NCI-H1048 (cell line): ENCODE measurements around the gene SKAP1.
A peak's percentile ranks its signal among the peaks of the same experiment; 100 is the strongest.
"Not testable (repeated sequence)": the region's sequence is repeated elsewhere in the genome, so short reads cannot be mapped to it uniquely, and the experiment has no call there.

Experiments
- DNase-seq: peaks from one replicate; lab custom pipeline; 2025; lab: John Stamatoyannopoulos, UW

SKAP1 gene

DNA sequence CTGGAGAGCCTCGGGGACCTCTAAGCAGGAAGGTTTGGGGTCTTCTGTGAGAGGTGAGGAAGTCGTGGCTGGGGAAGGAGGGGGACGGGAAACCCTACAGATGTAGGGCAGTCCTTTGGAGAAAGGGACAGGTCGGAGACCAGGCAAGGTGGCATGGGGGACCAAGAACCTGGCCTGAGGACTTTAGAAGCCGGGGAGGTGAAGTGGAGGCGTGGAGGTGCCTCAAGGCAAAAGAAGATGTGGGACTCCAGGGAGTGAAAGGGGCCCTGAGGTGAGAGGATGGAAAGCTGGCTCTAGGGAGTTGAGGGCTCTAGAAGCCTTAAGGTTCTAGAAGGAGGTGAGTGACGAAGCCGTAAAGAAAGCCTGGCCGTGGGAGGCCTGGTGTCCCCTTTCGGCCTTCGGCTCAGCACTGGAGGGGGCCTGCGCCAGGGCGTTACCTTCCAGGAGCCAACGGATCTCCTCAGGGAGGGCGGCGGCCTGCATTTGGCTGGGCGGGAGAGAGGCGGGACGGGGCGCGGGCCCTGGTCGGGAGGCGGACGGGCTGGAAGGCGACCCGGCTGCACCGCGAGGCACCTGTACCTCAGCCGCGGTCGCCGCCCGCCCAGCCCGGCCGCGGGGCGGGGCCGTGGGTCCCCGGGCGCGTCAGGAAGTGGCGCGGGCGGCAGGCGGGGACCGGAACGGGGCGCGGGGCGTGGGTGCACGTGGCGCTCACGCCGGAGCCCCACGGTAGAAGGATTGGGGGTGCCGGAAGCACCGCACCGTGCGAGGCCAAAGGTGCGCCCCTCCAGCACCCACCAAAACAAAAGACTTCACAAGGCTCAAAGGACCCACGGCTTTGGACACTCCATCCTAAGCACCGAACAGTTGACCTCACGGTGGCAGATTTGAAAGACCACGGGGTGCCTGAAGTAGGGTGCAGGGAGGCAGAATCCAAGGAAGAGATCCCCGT is at the start of gene SKAP1:
SKAP1 (minus strand) TSS at position 577 of the 949 bp plus-strand sequence.
- DNase-seq, result no peak

DNA sequence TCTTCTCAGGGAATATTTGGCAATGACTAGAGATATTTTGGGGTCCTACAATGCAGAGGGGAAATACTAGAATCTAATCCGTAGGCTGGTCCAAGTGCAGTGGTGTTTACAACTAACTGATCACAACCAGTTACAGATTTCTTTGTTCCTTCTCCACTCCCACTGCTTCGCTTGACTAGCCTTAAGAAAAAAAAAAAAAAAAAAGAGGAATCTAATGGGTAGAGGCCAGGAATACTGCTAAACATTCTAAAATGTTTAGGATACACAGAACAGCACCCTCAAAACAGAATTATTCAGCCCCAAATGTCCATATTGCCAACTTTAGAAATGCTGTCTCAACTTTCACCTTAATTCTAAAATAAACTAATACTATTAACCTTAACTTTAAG is 49.0 kb upstream of the SKAP1 start:
- no peak for DNase-seq

DNA sequence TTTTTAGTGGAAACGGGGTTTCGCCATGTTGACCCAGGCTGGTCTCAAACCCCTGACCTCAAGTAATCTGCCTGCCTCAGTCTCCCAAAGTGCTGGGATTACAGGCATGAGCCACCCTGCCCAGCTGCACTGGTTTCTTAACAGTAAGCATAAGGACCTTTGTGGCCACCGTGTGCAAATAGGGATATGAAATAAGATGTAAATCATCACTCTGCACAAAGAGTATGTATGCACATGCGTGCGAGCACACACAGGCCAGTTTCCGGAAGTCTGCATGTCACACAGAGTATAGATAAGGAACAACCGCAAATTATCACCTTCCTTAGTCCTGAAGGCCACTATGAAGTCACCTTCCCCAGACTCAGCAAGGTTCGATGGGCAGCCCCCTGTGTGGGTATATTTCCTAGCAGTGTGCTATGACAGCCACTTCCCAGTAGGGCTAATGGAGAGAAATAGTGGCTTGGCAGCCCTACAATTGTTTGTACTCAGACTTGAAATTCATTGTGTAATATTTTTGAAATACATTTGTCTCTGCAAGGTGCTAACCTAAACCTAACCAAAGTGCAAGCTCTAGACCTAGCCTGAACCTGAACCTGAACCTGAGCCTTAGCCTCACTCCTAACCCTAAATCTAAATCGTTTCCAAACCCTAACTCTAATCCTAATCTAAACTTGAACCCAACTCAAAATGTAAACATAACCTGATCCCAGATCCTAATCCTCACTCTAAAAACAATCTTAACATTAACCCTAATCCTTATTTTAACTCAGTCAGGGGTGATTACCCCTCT is 48.4 kb upstream of the SKAP1 start:
- DNase-seq, result no peak

DNA sequence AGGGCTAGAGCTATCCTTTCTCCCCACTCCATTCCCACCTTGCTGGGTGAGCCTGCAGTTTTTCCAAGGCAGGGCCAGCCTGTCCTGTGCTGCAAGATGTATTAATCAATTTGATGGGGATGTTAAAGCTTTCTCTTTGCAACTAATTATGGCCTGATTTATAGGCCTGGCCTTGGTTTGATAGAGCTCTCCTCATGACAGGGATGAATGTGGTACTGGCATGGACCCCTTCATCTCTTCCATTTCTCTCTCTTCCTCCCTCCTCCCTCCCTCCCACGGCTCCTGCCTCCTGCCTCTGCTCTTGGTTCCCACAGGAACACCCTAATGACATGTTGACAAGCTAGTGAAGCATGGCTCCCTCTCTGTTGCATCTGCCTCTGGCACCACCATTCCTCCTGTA is 47.2 kb upstream of the SKAP1 start:
- DNase-seq, result no peak

DNA sequence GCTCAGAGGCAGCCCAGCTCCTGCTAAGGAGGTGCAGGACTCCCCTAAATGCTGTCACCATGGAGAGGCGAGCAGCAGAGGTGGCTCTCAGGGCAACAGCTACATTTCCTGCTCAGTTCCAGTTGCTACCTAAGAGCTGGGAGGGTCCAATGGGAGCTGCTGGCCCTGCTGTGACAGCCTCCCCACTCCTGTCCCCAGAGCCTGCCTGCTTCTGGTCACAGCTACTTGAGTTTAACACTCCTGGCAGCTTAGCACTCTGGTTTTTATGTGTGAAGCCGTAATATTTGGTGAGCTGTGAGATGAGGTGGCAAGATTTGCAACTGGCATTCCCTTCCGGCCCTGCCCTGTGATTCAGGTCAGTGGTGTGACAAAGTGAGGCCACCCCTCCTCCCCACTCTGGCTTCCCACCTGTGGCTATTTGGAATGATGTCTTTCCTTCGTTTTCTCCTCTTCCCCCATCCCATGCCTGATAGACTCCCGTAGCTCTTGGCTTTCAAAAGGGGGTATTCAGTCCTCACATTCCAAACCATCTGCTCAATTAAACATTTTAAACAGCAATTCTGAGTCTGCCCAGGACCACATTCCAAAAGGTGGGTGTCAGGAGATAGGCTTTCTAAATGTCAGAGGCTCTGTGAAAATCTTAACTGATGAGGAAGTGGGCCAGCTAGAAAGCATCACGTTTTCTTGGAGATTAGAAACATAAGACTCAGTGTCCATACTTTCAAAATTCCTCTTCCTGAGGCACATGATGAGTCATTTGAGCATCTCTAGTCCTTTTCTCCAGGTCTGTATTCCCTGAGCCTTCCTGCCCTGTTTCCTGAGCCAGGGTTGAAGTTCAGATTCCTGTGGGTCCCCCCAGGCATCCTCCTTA is 42.6 kb upstream of the SKAP1 start:
- DNase-seq, result no peak

DNA sequence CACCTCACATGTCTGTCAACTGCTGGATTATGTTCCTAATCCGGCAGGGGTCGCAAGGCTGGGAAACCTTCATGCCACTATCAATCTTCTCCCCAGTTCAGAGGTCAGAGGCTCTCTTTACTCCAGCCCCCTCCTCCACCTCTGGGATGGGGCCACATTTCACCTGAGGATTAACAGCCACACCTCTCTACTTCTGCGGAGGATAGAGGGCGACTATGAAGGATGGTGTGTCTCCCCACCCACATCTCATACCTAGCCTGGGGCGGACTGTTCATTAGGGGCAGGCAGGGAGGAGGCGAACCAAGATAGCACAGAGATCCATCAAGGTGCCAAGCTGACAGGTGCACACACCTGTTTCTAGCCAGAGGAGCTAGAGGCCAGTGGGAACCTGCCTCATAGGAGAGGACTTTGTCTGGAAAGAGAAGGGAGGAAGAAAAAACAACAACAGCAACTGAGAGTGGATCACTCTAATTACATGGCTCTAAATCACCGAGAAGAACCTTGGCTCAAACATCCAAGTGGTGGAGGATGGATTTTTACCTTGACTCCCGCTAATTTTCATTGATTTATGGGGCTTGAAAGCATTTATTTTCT is 41.9 kb upstream of the SKAP1 start:
- DNase-seq, result no peak

DNA sequence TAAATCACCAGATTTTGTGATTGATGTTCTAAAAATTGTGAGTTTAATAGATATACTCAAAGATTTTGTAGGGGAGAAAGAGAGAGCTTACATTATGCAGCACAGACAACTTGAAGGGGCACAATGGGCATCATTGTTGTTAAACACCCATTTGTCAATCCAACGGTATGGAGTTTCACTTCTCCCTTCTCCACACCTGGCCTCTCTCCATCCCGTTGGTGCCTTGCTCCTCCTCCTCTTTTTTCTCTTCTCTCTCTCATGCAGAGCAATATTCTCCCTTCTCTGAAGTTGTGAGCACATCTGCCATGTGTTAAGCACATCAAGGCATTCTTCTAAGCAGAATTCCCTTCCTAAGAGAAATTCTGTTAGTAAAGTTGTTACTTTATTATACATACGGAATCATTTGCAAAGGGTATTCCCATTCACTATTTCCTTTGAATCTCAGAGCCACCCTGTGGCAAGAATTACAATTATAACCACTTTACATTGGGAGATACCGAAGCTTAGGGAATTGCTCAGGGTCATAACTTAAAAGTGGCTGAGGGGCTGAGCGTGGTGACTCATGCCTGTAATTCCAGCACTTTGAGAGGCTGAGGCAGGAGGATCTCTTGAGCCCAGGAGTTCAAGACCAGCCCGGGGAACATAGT is 40.5 kb upstream of the SKAP1 start:
- DNase-seq, result no peak

DNA sequence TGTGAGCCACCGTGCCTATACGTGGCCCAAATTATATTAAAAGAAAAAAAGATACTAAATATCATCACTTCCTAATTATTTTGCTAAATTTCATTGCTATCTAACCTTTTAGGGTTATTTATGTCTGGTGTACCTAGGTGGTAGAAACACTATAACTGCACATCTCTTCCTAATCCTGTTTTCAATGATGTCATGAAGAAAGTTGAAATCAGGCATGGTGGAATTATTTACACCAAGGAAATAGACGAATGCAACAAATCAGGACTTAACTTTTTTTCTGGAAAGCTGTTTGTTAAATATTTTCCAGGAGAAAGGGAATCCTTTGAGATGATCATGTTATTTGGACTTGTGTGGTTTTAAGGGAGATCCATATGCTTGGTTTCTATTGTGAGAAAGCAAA is 39.2 kb upstream of the SKAP1 start:
- no peak for DNase-seq

DNA sequence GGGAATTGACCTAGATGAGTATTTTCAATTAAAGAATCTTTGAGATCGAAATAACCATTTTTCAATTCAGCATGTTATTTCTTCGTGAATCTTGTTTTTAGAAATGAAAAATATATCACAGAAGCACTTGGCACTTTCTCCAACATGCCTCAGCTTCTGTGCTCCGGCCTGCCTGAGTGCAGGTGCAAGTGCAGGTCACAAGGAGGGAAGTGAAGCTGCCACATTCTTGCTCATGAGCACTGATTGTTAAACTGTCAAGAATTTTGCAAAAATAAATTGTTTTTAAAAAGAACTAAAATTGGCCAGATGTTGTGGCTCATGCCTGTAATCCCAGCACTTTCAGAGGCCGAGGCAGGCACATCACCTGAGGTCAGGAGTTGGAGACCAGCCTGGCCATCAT is 38.3 kb upstream of the SKAP1 start:
- DNase-seq, result no peak

DNA sequence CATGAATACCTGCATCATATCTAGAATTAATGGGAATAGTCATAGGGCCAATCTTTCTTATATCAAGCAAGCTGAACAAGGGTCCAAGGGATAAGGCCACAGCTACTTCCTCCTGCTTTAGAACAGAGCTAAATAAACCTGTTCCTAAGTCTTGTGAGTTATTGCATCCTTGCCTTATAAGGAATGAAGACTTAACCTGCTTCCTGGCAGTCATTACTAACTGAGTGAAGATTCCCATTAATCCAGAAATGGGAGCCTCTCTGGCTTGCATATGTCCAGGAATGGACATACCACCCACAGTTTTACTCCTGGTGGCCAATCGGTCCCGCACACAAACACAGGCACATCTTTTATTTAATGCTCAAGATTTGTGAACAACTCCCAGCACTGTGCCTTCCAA is 35.9 kb upstream of the SKAP1 start:
- DNase-seq, result no peak

DNA sequence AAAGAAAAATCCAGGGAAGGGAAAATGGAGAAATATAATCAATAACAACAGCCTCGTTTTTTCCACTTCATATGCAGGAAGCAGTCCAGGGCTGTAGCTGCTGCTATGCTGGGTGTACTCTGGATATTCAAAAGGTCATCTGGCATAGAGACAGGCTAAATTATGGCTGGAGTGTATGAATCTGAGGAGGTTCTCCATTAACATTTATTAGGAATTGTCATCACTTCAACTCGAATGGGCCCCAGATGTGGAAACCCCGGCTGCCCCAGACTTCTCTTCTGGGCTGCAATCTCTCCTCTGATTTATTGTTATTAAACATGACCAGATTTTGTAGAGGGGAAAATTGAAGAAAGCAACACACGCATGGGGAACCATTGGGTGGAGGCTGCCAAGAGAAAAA is 33.5 kb upstream of the SKAP1 start:
- no peak for DNase-seq

DNA sequence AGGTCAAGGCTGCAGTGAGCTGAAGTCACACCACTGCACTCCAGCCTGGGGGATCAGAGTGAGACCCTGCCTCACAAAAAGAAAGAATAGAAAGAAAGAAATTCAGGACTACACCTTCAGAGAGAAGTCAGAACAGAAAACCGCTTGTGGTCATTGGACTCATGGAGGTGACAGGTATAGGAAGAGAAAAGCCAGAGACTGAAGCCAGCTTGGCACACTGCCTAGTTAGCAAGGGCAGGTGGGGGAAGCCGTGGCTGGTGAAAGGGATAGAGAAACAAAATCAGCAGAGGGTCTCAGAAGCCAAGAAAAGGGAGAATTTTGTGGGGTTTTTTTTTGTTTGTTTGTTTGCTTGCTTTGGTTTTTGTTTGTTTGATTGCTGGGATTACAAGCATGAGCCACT is 32.9 kb upstream of the SKAP1 start:
- no peak for DNase-seq

DNA sequence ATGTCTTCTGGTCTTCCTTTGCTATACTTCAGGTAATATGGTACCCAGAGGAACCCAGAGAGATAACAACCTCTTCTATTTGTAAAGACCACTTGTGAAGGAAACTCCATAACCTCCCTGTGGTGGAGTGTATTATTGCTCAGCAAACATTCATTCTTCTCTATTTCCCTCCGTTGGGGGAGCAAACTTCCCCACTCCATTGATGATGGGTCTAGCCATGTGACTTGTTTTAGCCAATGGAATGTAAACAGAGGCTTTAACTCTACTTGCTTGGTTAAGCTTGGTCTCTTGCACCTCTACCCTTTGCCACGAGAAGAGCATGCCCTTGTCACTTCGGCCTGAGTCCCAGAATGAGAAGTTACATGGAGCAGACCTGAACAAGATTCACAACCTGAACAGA is 30.0 kb upstream of the SKAP1 start:
- DNase-seq, result no peak

DNA sequence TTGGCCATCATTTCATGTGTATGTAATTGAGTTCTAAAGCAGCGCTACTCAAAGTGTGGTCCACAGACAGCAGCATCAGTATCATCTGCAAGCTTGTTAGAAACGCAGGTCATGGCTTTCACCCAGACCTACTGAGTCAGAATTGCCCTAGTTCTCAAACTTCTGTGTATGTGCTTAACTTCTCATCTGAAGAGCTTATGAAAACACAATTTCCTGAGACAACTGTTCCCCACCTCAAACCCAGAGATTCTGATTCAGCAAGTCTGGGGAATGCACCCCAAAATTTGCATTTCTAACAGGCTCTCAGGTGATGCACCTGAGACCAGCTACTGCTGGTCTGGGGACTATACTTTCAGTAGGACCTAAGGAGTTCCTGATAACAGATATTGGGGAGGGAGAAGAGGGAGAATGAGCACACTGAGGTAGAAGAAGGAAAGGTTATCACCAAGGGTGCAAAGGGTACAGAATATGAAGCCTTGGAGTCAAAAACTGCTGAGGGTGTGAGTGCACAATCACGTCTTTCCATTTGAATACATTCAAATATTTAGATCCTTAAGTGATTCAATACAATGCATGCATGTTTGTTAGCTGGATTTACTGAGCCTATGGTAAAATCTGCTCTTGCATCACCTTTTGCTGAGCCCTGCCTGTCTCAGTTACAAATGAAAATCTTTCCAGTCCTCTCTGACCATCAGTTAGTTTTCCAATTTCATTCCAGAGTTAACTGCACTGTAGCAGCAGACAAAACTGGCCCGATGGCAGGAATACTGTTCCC is 29.2 kb upstream of the SKAP1 start:
- no peak for DNase-seq

DNA sequence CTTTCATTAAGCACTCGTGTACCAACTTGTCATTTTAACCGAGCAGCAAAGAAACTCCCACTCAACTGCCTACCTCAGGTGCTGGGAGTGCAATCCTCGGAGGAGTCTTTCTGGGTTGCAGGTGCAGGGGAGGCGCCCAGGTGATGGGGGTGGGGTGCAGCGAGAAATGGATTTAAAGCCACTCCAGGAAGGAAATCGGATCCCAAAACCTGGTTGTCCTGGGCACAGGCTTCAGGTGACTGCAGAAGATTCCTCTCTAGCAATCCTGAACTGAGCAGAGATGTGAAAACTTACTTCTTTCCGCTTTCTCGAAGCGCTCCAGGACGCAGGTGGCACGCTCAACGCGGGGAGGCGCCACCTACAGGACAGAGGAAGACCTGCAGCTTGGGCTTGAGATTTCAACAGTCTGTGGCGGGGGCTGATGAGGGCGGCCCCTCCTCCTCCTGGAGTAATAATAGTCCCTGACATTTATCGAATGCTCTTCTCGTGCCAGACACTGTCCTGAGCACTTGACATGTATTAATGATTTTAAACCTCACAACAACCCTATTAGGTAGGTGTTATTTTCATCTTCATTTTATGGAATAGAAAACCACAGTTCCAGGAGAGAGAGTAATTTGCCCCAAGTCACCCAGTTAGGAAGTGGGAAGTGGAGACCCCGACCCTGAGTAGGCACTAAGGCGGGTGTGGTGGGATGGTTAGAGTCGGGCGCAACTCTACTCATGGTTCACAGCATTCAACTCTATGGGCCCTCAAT is 27.2 kb upstream of the SKAP1 start:
- DNase-seq, result peak; percentile 2

DNA sequence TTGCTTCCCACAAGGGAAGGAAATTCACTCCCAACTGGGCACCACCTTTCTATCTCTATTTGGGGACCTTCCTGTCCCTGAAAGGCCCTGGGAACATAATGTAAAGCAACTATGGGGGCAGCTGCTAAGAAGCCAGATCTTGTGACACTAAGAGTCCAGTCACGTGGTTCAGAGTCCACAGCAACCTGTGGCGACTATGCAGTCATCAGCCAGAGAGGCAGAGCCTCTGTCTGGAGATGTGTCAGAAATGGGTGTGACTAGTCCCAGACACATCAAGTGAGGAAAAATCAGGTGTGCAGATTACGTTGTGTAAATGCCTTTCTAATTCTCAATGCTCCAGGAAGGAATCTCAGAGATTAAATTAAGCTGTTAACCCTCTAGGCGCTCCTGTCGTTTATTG is 26.6 kb upstream of the SKAP1 start:
- DNase-seq, result no peak

DNA sequence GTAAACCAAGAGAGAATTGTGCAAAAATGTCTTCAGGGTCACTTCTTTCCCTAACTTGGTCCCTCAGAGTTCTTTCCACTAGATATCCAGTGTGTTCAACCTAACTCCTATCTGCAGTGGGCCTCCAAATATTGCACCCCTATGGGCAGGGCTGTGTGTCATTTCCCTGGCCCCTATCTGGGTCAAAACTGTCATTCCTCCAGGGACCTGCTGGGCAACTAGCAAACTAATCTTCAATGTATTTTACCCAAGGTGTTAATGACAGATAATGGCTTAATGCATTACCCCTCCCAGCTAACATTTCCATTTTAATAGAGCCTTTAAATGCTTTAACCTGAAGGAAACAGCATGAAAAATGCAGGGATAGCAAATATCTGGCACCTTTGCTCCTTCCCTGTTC is 25.8 kb upstream of the SKAP1 start:
- no peak for DNase-seq

DNA sequence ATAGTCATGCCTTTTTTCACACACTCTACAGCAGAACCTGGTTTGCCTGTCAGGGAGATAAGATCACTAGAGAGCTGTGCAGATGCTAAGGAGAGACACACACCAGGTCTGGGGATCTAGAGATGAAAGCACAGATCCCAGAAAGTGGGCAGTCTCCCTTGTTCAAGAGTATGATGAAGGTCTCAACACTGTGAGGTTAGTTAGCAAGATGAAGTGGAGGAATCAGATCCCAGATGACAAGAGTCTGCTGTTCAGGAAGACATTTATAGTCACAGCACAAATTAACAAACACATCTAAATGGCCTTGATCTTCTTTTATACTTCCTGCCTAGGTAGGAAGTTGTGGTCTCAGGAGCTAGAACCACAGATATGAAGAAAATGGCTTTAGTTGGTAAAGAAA is 23.4 kb upstream of the SKAP1 start:
- no peak for DNase-seq

DNA sequence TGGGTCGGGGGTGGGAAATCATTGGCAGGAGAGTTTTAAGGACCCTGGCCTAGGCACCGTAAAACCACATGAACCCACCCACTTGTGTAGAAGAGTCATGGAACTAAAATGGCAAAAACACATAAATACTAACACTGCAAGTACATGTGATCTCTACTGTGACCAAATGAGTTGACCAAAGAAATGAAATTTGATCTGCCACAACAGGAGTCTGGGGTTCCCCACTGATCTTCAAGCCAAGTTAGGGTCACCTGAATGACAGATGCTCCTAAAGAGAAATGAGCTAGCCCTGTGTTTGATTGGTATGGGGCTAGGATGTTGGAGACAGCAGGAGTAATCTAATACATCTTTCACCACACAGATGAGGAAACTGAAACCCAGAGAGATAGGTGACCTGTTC is 21.5 kb upstream of the SKAP1 start:
- no peak for DNase-seq

DNA sequence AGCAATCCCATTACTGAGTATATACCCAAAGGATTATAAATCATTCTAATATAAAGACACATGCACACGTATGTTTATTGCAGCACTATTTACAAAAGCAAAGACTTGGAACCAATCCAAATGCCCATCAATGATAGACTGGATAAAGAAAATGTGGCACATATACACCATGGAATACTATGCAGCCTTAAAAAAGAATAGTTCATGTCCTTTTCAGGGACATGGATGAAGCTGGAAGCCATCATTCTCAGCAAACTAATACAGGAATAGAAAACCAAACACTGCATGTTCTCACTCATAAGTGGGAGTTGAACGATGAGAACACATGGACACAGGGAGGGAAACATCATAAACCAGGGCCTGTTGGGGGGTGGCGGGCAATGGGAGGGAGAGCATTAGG is 19.3 kb upstream of the SKAP1 start:
- not testable (repeated sequence) for DNase-seq
